GM19455 (cell line): ENCODE measurements around the gene MEX3A.
"Not testable (repeated sequence)": the region's sequence is repeated elsewhere in the genome, so short reads cannot be mapped to it uniquely, and the experiment has no call there.

ENCODE experiments used
- ATAC-seq: cut with Tn5 transposase; IDR thresholded peaks from one replicate; pipeline ENCODE4 v1.9.1; 2021; ENCODE audit not compliant: unreplicated experiment

The MEX3A gene

GRCh38 chr1:156080863-156081179 is 1.4 kb downstream of the MEX3A start:
- no peak for ATAC-seq

- ATAC-seq: no peak
Measured at GRCh38 chr1:156080241-156080862, 1.9 kb downstream of the MEX3A start.

GRCh38 chr1:156079762-156080161 is 2.5 kb downstream of the MEX3A start:
- ATAC-seq: no peak

GRCh38 chr1:156078728-156079127 is 3.5 kb downstream of the MEX3A start:
- no peak for ATAC-seq

- ATAC-seq: no peak
Measured at GRCh38 chr1:156077430-156077760, 4.9 kb downstream of the MEX3A start.

- peak; percentile 71 for ATAC-seq
Measured at GRCh38 chr1:156076609-156077429, 5.4 kb downstream of the MEX3A start.

- ATAC-seq: no peak
Measured at GRCh38 chr1:156075775-156076204, 6.5 kb downstream of the MEX3A start.

- no peak for ATAC-seq
Measured at GRCh38 chr1:156075162-156075561, 7.1 kb downstream of the MEX3A start.

- no peak for ATAC-seq
Measured at GRCh38 chr1:156074661-156075060, 7.6 kb downstream of the MEX3A start.

GRCh38 chr1:156073740-156074139 is 8.5 kb downstream of the MEX3A start:
- ATAC-seq: no peak

- no peak for ATAC-seq
Measured at GRCh38 chr1:156073110-156073687, 9.1 kb downstream of the MEX3A start.

GRCh38 chr1:156072251-156072650 is 10.0 kb downstream of the MEX3A start:
- ATAC-seq: no peak

- ATAC-seq: not testable (repeated sequence)
Measured at GRCh38 chr1:156071332-156071816, 10.9 kb downstream of the MEX3A start.

GRCh38 chr1:156070548-156070947 is 11.7 kb downstream of the MEX3A start:
- ATAC-seq: no peak

GRCh38 chr1:156069490-156070455 is 12.5 kb downstream of the MEX3A start:
- ATAC-seq: no peak

GRCh38 chr1:156067262-156067661 is 15.0 kb downstream of the MEX3A start:
- no peak for ATAC-seq

- ATAC-seq: no peak
Measured at GRCh38 chr1:156065871-156066270, 16.4 kb downstream of the MEX3A start.

GRCh38 chr1:156065212-156065611 is 17.1 kb downstream of the MEX3A start:
- no peak for ATAC-seq

- no peak for ATAC-seq
Measured at GRCh38 chr1:156064615-156065014, 17.6 kb downstream of the MEX3A start.

- ATAC-seq: no peak
Measured at GRCh38 chr1:156063997-156064285, 18.3 kb downstream of the MEX3A start.

GRCh38 chr1:156062189-156062588 is 20.1 kb downstream of the MEX3A start:
- no peak for ATAC-seq
